ENCODE measurements around the gene VPS51. TPM values are rescaled to one million over a fixed set of nuclear protein-coding genes. Genes with fewer than 3 reads are reported as not detected.

The VPS51 gene
- total and polyA plus RNA-seq, 9 of the 15 experiments (the other 6 are each of a cell fraction or from before 2014, with no cell fraction given) = 1.8 to 143 (median 46.8) TPM

DNA sequence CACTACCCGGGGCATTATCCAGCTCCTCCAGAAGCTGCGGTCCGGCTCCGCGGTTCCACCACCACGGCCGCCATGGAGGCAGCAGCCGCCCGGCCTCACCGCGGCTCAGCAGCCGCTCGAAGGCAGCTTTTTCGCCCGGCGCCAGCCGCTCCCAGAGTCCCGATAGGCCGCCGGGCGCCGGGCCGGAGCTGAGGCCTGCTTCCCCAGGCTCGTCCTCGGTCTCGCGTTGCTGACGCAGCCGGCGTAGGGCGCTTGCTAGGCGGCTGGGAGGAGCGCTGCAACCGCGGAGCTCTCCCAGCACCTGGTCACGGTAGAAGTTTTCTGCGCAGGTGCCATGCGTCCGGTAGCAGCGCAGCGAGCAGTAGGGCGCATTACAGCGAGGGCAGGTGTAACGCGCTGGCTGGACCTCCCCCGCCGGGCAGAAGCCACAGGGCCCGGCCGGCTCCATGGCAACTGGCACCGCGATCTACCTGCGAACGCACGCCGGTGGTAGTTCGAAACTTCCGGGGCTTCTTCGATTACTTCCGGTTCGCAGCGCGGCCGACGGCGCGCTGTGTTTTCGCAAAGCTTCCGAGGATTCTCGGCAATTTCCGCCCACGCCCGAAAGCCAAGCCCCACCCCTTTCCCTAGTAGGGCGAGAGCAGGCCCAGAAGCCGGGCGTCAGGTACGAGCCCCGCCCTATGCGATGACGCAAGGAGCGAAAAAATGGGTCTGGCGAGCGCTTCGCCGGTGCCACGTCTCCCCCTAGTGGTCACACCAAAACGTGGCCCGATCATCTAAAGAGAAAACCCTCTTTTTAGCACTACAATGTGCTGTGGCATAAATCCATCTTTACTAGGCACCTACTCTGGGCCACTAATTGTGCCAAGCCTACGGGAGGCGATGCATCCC lies 21.4 kb downstream of the VPS51 start, which contains the start of gene ZNHIT2 (continued):
- TF ChIP-seq ZHX1 (conservative IDR thresholded peaks at IDR 0.05; ENCODE audit: low read length) (0 out of 2 replicates have a peak, but pooled peaks have one; percentile 43), ZNF75A (CRISPR knock-in tag; IDR thresholded peaks at IDR 0.05) (no peak), ZKSCAN1 (IDR thresholded peaks at IDR 0.05; ENCODE audit: low read depth, low read length) (peak; percentile 64), FOSL1 (tag; conservative IDR thresholded peaks at IDR 0.05) (0 out of 2 replicates have a peak, but pooled peaks have one; percentile 41), ZFP36 (IDR thresholded peaks at IDR 0.05; ENCODE audit: low read depth, low read length, partially characterized antibody) (no peak), NFXL1 (CRISPR knock-in tag; IDR thresholded peaks at IDR 0.05) (no peak), PRDM10 (IDR thresholded peaks at IDR 0.05; ENCODE audit: partially characterized antibody) (no peak), HCFC1 (IDR thresholded peaks at IDR 0.05; ENCODE audit: low read depth, low read length) (peak; percentile 85), BMI1 (IDR thresholded peaks at IDR 0.05; ENCODE audit: low read length) (peak; percentile 23; the same call in 1 of the 2 replicates)
- TF ChIP-seq, protein P1, sequence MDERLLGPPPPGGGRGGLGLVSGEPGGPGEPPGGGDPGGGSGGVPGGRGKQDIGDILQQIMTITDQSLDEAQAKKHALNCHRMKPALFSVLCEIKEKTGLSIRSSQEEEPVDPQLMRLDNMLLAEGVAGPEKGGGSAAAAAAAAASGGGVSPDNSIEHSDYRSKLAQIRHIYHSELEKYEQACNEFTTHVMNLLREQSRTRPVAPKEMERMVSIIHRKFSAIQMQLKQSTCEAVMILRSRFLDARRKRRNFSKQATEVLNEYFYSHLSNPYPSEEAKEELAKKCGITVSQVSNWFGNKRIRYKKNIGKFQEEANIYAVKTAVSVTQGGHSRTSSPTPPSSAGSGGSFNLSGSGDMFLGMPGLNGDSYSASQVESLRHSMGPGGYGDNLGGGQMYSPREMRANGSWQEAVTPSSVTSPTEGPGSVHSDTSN (CRISPR knock-in tag; IDR thresholded peaks at IDR 0.05; ENCODE audit: low read depth) = no peak
- TF ChIP-seq, protein P1 (tag; conservative IDR thresholded peaks at IDR 0.05; ENCODE audit: low read depth) = no peak

Data from K562 (cell line).